Stimulated activated CD4-positive, alpha-beta T cell treated with anti-CD3 and anti-CD28 coated beads, Interleukin-2, amount 100 ng/mL, for 4 hours (primary cell): ENCODE measurements around the gene NOL4L.

Experiments used
- DNase-seq: peaks from one replicate; pipeline ENCODE4 v3.0.0-alpha.2; 2020; ENCODE audit warnings: low read depth

Gene NOL4L

DNA sequence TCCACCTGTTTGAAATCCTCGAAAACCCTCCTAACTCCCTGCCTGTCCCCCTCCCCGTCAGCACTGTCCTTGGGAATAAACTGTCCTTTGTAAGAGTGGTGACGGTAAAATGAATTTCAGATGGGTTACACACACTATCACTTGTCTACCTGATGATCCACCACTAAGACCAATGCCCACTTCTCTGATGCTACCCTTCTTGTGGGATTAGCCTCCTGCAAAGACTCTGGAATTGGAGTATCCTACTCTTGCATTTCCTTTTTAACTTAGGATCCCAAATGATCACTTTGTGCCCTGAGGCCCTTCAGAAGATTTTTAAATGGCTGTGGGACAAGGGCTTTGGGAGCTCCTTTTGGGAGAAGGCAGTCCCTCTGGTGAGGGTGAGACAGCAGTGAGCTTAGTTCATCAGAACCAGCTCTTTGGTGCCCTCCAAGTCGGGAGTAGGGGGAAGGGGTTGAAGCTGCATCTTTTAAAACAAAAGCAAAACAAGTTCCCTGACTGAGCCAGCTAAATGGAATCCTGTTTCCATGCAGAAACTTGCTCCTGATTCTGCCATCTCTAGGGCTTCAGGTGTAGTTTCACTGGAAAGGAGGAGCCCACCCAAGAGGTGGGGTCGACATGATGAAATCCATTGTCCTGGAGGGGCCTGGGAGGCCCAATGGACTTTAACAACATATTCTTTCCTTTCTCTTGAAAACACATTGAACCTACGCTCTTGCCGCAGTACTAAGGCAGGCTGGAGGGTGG lies 140.5 kb downstream of the NOL4L start:
- DNase-seq = no peak

DNA sequence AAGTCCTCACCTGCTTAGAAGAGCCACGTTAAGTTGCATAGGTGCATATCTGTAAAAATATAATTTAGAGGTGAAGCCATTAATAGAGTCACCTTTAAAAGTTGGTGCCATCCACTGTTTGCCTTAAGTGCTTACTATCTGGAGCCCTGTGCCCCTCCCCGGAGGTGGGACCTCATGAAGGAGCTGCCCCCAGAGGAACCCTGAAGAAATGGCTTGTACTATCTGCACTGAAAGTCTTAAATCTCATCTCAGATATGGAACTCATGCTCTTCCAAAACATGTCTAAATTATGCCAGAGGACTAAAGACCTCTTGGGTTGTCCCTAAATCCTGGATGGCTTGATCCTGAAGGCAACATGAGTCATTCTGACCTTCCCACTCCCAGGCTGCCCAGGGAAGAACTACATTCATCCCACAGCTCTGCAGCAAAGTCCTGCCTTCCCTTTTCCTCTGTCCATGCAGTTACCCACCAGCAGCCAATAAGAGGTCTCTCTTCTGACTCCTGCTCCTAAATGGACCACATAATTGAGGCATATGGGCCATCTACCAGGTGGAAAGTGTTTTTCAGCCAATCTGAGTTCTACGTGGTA lies 141.7 kb downstream of the NOL4L start:
- DNase-seq = no peak

DNA sequence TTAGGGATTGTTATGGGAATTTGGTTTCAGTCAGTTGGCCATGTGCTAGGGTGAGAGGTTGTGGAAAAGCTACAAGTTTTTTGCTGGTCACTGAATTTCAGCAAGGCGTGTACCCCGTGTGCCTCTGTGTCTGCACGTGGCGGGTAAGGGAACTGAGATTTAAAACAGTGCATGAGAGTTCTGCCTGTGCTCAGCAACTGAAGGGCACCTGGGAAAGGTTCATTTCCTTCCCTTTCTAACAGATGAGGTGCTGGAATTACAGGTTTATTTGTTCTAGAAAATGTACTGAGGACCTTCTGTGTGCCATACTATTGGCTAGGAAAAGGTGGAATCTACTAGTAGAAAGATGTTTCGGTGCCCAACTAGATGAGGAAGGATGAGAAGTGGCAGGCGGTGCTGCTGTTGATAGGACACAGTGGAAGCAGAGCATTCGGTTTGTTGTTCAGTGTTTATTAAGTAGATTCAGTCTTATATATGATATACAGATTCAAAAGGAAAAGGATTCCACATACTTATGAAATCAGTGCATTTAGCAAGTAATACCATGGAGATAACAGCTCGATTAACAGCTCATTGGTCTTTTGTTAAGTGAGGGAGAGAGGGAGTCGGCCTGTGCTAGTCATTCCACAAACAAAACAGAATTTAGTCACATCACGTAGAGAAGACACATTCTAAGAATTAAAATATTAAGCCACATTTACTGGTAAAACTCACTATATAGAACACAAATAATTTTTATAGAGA lies 142.3 kb downstream of the NOL4L start:
- no peak for DNase-seq

DNA sequence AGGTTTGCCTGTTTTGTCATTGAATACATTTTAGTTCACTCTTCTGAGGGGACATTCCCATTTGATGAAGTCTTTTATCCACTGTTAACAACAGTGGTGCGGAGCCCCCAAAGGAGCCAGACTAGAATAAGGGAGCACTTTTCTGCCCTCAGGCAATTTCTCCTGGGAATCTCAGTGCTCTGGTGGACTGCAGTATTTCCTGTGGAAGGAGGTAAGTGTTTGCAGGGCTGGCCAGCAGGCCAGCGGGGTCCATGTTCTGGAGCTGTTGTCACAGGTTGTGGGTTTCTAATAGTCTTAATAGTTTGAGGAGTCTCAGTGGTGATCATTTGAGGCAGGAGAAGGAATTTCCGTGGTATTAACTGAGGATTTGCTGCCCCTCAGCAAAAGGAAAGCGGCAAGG lies 143.5 kb downstream of the NOL4L start:
- no peak for DNase-seq

DNA sequence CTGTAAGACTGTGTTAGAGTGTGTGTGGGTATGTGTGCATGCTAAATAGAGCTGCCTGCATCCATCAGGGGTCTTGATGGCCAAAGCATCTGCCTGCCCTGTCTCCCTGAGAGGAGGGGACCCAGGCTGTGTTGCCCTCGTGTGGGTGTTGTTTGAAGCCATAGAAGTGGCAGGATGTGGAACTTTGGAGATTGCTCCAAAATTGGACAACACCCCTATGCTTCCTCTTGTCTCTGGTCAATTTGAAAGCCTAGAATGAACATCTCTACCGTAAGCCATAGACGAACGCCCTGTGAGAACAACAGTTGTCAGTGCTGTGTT lies 144.4 kb downstream of the NOL4L start:
- DNase-seq = no peak

DNA sequence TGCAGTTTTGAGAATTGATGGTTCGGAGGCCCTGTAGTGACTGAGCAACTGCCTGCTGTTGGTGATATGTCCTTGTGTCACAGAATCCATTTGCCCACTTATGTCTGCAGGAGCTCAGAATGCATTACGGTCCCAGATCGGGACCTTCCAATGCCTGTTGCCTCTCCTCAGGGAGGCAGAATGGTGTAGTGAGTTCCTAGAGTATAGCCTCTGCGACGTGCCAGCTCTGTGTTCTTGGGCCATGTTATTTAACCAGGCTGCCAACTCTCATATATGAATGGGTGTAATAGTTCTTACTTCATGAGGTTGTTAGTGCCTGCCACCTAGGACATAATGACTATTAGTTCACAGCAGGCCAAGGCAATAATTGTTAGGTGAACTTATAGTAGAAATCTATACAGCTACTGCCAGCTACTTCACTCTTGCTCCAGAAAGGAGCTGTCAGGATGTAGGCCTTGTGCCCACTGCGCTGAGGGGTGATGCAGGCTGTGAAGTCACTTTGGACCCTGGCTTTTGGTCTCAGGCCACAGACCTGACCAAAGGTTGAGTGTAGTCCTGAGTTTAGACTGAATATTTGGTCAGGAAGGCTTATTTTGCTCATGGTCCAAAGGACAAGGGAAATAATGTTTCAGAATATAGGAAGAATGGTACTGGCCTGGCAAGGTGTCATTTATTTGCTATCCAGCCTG lies 144.9 kb downstream of the NOL4L start:
- no peak for DNase-seq

DNA sequence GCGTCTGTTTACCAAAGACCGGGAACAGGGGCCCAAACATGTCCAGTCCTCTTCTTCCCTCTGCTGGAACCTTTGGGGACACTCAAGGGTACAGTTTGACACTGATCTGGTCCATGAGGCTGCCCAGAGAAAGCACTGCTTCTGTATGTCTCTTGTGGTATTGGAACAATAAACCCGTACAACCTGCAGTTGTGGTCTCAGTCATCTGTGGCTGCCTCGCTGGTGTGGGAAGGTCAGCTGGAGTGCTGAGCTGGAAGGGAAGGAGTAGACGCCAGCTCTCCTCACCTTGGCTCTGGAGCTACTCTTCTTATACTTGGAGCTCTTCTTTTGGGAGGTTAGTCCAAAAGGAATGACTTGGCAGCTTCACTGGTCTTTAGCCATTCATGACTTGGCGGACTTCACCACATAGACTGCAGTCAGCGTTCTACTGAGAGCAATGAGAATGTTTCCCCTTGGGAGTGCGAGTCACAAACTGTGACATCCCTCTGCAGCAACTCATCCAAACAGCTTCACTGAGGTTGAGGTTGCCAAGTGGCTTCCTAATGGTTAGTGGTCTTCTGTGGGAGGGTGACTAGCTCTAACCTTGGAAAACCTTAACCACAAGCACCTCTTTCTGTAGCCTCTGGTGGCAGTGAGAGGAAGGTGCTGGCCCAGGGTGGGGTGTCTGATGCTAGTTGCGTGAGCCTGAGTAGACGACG lies 145.9 kb downstream of the NOL4L start:
- no peak for DNase-seq

DNA sequence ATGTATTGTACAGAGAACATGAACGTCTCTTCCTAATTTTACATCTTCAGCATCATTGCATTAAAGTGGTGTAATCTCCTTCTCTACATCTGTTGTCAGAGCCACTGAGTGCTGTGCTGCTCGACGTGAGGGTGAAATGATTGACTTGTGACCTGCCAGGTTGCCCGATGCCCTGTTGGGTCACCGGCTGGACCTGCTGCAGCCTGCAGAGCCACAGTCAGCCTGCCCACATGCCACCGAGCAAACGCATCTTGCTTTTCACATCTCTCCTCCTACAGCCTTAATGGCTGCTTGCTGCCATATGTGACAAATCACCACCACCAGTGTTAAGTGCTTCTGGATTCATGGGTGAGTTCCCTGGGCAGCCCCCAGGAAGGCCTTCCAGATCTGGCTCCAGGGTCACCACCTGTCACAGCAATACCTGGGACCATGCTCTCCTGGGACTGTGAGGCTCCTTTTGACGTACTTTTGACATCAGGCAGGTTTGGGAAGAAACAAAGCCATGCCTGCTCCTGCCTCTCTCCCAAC lies 146.7 kb downstream of the NOL4L start:
- DNase-seq = no peak

DNA sequence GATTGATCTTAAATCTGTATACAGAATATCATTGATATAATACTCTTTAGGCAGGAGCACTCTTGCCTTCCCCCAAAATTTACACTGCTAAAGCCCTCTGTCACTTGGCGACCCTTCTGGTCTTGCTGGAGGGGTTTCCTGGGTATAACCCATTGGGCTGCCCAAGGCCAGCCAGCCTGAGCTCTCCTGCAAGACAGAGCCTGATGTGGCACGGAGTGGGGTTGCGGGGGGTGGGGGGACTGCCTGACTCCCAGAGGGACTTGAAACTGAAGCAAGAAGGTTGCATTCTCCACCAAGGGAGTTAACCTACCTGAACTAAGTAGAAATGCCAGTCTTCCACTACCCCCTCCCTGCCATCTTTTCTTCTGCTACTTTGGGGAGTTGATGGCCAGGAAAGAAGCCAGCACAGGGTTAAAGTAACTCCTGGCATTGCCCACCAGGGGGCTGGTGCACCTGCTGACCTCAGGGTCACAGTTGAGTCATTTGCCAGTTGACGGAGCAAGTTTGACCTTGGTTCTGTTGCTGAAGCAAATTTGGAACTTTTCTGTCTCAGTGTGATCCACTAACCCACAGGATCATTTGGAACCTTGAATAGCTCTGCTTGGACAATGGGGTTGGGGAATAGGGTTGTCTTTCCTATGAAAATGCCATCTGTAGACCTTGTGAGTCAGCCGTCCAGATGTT lies 147.6 kb downstream of the NOL4L start:
- DNase-seq = no peak

DNA sequence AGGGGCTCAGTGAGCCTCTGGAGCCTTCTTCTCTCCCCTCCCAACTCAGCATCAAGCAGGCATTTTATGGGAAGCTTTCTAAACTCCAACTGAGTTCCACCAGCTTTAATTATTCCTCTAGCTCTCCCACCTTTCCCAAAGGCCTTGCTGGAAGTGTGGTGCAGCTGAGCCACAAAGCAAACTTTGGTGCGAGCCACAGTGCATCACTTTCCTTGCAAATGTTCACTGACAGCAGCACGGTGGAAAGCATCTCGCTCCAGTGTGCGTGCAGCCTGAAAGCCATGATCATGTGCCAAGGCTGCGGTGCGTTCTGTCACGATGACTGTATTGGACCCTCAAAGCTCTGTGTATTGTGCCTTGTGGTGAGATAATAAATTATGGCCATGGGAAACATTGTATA lies 148.2 kb downstream of the NOL4L start:
- no peak for DNase-seq

DNA sequence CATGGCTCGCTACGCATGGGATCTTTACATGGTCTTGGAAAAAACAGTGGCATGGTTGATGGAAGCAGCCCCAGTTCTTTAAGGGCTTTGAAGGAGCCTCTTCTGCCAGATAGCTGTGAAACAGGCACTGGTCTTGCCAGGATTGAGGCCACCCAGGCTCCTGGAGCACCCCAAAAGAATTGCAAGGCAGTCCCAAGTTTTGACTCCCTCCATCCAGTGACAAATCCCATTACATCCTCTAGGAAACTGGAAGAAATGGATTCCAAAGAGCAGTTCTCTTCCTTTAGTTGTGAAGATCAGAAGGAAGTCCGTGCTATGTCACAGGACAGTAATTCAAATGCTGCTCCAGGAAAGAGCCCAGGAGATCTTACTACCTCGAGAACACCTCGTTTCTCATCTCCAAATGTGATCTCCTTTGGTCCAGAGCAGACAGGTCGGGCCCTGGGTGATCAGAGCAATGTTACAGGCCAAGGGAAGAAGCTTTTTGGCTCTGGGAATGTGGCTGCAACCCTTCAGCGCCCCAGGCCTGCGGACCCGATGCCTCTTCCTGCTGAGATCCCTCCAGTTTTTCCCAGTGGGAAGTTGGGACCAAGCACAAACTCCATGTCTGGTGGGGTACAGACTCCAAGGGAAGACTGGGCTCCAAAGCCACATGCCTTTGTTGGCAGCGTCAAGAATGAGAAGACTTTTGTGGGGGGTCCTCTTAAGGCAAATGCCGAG lies 148.8 kb downstream of the NOL4L start:
- no peak for DNase-seq

DNA sequence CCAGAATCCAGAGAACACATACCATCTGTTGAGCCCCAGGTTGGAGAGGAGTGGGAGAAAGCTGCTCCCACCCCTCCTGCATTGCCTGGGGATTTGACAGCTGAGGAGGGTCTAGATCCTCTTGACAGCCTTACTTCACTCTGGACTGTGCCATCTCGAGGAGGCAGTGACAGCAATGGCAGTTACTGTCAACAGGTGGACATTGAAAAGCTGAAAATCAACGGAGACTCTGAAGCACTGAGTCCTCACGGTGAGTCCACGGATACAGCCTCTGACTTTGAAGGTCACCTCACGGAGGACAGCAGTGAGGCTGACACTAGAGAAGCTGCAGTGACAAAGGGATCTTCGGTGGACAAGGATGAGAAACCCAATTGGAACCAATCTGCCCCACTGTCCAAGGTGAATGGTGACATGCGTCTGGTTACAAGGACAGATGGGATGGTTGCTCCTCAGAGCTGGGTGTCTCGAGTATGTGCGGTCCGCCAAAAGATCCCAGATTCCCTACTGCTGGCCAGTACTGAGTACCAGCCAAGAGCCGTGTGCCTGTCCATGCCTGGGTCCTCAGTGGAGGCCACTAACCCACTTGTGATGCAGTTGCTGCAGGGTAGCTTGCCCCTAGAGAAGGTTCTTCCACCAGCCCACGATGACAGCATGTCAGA lies 149.6 kb downstream of the NOL4L start:
- no peak for DNase-seq

DNA sequence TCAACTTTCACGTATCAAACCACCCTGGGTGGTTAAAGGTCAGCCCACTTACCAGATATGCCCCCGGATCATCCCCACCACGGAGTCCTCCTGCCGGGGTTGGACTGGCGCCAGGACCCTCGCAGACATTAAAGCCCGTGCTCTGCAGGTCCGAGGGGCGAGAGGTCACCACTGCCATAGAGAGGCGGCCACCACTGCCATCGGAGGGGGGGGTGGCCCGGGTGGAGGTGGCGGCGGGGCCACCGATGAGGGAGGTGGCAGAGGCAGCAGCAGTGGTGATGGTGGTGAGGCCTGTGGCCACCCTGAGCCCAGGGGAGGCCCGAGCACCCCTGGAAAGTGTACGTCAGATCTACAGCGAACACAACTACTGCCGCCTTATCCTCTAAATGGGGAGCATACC lies 150.7 kb downstream of the NOL4L start:
- no peak for DNase-seq

DNA sequence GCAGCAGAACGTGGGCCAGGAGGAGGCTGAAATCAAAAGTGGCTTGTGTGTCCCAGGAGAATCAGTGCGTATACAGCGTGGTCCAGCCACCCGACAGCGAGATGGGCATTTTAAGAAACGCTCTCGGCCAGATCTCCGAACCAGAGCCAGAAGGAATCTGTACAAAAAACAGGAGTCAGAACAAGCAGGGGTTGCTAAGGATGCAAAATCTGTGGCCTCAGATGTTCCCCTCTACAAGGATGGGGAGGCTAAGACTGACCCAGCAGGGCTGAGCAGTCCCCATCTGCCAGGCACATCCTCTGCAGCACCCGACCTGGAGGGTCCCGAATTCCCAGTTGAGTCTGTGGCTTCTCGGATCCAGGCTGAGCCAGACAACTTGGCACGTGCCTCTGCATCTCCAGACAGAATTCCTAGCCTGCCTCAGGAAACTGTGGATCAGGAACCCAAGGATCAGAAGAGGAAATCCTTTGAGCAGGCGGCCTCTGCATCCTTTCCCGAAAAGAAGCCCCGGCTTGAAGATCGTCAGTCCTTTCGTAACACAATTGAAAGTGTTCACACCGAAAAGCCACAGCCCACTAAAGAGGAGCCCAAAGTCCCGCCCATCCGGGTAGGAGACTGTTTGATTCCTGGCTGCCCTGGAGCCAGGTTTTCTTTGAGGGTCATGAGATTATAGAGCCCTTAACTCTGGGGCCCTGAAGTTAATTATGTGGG lies 151.7 kb downstream of the NOL4L start:
- no peak for DNase-seq

DNA sequence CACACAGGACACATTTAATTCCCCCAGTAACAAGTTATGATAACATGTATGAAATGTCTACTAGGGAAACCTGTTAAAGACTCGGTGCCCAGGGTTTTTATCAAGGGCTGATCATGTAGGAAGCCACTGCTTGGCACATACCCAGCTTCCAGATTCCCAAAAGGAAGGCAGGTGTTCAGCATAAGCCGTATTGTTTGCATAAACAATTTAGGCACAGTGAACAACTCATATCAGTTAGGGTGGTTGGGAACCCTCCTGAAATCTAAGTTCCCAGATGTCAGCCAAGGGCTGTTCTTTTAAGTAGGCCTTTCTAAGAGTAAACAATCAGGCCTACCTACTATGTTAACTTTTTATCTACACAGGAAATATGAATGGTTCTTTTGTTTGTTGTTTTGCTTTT lies 152.9 kb downstream of the NOL4L start:
- no peak for DNase-seq

DNA sequence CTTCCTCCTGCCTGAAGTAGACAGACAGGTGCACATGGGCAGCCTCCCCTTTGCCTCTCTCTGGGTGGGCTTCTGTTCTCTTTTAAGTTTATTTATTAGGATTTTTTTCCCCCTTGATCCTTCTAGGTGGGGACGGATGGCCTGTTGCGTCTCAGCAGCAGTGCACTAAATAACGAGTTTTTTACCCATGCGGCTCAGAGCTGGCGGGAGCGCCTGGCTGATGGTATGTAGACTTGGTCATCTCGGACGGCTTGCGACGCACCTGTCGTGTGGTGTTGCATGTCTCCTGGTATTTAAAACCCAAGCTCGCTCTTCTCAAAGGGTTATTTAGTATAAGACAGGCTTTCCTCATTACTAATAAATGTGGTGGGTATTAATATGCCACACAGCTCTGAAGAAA lies 153.7 kb downstream of the NOL4L start:
- no peak for DNase-seq

DNA sequence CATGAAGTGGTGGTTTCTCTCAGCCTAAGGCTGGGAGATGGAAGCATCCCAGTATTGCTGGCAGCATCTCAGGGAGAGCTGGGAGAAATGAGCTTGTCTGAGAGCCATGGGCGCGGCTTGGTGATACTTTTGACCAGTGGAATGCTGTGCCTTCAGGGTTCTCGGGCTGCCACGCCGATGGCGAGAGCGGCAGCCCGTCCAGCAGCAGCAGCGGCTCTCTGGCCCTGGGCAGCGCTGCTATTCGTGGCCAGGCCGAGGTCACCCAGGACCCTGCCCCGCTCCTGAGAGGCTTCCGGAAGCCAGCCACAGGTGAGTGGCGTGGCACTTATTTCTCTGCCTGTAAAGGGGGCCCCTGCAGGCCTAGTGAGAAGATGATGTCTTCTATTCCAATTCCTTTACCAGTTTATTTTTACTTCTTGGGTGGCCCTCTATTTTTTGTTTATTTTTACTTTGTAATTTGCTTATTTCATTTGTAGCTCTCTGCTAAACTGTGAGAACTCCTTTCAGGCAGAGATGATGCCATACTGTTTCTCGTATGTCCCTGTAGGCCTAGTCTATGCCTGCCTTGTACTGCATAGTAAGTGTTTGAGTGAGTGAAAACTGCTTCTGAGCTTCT lies 155.3 kb downstream of the NOL4L start:
- DNase-seq = no peak

DNA sequence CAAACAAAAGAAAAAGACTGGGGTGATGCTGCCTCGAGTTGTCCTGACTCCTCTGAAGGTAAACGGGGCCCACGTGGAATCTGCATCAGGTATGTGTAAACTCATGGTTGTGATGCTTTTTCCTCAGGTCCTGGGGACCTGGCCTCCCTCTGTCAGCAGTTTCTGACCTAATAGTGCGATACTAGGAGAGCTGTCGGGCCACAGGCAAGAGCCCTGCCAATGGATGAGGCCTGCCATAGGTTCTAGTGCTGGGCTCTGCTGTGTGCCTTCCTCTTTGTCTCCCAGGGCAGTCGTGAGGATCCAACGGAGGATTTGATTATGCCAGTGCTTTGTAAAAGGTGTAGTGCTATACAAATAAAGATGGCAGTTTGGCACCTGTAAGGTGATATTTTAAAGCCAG lies 155.8 kb downstream of the NOL4L start:
- DNase-seq = no peak

DNA sequence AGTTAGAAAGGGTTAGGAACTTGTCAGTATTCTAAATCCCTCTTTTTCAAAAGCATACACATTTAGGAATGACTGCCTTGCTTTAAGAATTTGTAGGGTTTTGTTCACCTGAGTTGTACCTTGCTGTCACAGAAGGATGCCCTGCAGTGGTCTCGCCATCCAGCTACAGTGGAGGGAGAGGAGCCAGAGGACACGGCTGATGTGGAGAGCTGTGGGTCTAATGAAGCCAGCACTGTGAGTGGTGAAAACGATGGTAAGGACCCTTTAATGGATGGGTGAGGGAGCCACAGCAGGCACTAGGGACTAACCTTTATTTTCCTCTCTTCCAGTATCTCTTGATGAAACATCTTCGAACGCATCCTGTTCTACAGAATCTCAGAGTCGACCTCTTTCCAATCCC lies 157.1 kb downstream of the NOL4L start:
- DNase-seq = no peak
